SJSA1 (cell line): ENCODE results near the gene CDC5L. TPM values are rescaled to one million over a fixed set of nuclear protein-coding genes. Genes with fewer than 3 reads are reported as not detected.

ENCODE experiments used
- DNase-seq, 2 experiments: peaks; one replicate each; pipeline ENCODE4 v3.0.0-alpha.2; 2015 to 2020; ENCODE audit warnings: low spot score in 2 of 2, low read depth in 1 of 2
- H3K27ac ChIP-seq: fragments of 250-450 bp; sonication (Bioruptor Pico); 2 replicates; pipeline ENCODE4 v1.5.1; 2020; ENCODE audit warnings: mild to moderate bottlenecking, moderate library complexity
- H3K27me3 ChIP-seq: fragments of 250-450 bp; sonication (Bioruptor Pico); replicated peaks from 2 replicates; pipeline ENCODE4 v1.5.1; 2020; ENCODE audit warnings: mild to moderate bottlenecking, moderate library complexity
- H3K36me3 ChIP-seq: fragments of 250-450 bp; sonication (Bioruptor Pico); 2 replicates; pipeline ENCODE4 v1.5.1; 2020; ENCODE audit warnings: mild to moderate bottlenecking
- H3K4me1 ChIP-seq: fragments of 250-450 bp; sonication (Bioruptor Pico); replicated peaks from 2 replicates; pipeline ENCODE4 v1.6.1; 2021; ENCODE audit warnings: mild to moderate bottlenecking
- H3K4me3 ChIP-seq: fragments of 250-450 bp; sonication (Bioruptor Pico); 2 replicates; pipeline ENCODE4 v1.5.1; 2020; ENCODE audit warnings: mild to moderate bottlenecking
- H3K9me3 ChIP-seq: fragments of 250-450 bp; sonication (Bioruptor Pico); replicated peaks from 2 replicates; pipeline ENCODE4 v1.5.1; 2020; ENCODE audit warnings: mild to moderate bottlenecking
- total RNA-seq: library from RNA; depleted of rRNA; stranded (reverse); fragments of >200 nt; shearing (Covaris generic); gene quantifications from 2 replicates; pipeline ENCODE4 v1.2.3, GENCODE V29; 2014

CDC5L gene
- total RNA-seq, 1 experiment from 2014 or later, result 41.2 TPM

DNA sequence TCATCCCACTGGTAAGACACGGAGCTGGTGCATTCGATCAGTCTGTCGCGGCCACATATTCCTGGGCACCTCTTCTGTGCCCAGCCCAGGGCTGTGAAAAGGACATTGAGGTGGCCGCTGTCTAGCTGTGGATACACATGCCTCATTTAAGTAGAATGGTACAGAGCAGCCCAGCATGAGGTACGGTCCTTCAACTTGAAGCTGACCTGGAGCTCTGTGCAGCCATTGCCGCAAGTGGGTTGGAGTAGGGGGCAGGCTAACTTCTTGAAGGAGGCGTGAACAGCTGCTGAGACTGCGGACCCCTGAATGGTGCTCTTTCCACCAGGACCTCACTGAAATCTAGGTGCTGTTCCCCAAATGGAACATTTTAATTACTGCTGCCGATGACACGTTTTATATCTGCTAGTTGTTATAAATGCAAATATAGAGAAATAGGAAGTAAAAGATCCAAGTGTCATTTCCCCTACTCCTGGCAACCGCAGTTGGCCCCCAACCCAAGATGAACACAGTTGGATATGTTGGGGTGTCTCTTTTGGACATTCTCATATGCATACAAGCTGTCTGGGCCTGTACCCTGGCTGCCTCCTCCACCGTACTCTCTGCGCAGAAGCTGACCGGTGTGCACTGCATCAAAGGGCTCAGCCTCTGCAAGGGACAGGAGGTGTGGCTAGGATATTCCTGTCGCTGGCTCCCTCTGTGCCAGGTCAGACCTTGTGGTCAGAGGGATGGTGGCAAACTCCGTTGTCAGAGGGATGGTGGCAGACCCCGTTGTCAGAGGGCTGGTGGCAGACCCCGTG, 86.1 kb downstream of the CDC5L start:
- Histone ChIP-seq H3K27me3 (no peaks in the 10 kb centered on the region), H3K9me3 (0 out of 2 replicates have a peak, but pooled peaks cover 4% of the 10 kb centered on the region), H3K4me1 (peaks cover 28% of the 10 kb centered on the region), H3K36me3 (no peaks in the 10 kb centered on the region), H3K27ac (no peak overlapping the region), H3K4me3 (no peak overlapping the region)
- DNase-seq, result no peak

GRCh38 chr6:44474190-44474631, 86.7 kb downstream of the CDC5L start:
- Histone ChIP-seq H3K4me1 (peaks cover 32% of the 10 kb centered on the region), H3K27me3 (no peaks in the 10 kb centered on the region), H3K9me3 (0 out of 2 replicates have a peak, but pooled peaks cover 4% of the 10 kb centered on the region), H3K36me3 (no peaks in the 10 kb centered on the region), H3K4me3 (no peak overlapping the region), H3K27ac (no peak overlapping the region)
- no peak for DNase-seq

DNA sequence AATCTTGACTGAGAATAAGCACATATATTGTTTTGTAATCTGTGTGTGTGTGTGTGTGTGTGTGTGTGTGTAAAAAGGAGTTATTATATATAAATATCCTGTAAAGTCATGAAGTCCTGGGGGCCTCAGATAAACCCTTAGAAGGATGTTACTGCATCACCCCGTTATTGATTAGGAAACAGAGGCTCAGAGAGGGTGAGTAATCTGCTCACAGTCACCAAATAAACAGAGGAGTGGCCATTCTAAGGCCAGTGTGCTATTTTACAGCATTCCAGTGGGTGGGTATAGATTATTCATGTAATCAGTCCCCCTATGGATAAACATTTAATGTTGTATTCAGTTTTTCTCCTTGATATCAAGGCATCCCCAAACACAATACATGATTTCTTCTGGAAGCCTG, 87.1 kb downstream of the CDC5L start:
- Histone ChIP-seq H3K9me3 (0 out of 2 replicates have a peak, but pooled peaks cover 4% of the 10 kb centered on the region), H3K36me3 (no peaks in the 10 kb centered on the region), H3K27me3 (no peaks in the 10 kb centered on the region), H3K4me1 (peaks cover 32% of the 10 kb centered on the region), H3K27ac (no peak overlapping the region), H3K4me3 (no peak overlapping the region)
- no peak for DNase-seq

- H3K4me1 ChIP-seq, result peaks cover 32% of the 10 kb centered on the region
- H3K27me3 ChIP-seq, result no peaks in the 10 kb centered on the region
- H3K27ac ChIP-seq, result no peak overlapping the region
- H3K9me3 ChIP-seq, result 0 out of 2 replicates have a peak, but pooled peaks cover 4% of the 10 kb centered on the region
- DNase-seq, result no peak
- H3K36me3 ChIP-seq, result no peaks in the 10 kb centered on the region
- no peak overlapping the region for H3K4me3 ChIP-seq
Observed at GRCh38 chr6:44475417-44475778, 87.9 kb downstream of the CDC5L start.

- Histone ChIP-seq H3K4me1 (peaks cover 32% of the 10 kb centered on the region), H3K27me3 (no peaks in the 10 kb centered on the region), H3K9me3 (0 out of 2 replicates have a peak, but pooled peaks cover 4% of the 10 kb centered on the region), H3K27ac (peak overlapping the region; percentile 69), H3K4me3 (no peak overlapping the region), H3K36me3 (no peaks in the 10 kb centered on the region)
- DNase-seq, result peak; percentile 80 to 81
Observed at GRCh38 chr6:44475779-44476434, 88.4 kb downstream of the CDC5L start.

DNA sequence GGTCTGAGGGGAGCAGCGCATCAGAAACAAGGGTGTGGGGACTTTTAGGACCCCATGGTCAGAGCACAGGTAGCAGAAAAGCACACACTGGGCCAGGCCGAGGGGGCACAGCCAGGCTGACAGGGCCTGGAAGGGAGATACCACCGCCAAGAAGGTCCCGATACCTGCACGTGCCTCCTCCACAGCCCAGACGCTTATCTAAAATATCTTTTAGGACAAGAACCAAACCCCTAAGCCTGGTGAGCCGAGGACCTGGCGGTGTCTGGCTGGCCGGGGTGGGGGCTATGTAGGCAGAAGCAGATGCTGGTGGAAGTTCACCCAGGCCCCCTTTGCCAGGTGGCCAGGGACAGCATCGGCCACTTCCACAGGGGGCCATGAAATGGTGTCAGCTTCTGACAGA, 89.3 kb downstream of the CDC5L start:
- no peak for DNase-seq
- Histone ChIP-seq H3K4me1 (peaks cover 32% of the 10 kb centered on the region), H3K4me3 (no peak overlapping the region), H3K27ac (no peak overlapping the region), H3K36me3 (no peaks in the 10 kb centered on the region), H3K9me3 (0 out of 2 replicates have a peak, but pooled peaks cover 4% of the 10 kb centered on the region), H3K27me3 (no peaks in the 10 kb centered on the region)

- no peak for DNase-seq
- Histone ChIP-seq H3K4me3 (no peak overlapping the region), H3K27ac (no peak overlapping the region), H3K4me1 (peaks cover 32% of the 10 kb centered on the region), H3K9me3 (0 out of 2 replicates have a peak, but pooled peaks cover 4% of the 10 kb centered on the region), H3K36me3 (no peaks in the 10 kb centered on the region), H3K27me3 (no peaks in the 10 kb centered on the region)
Observed at GRCh38 chr6:44477293-44477894, 89.9 kb downstream of the CDC5L start.

- Histone ChIP-seq H3K4me1 (peaks cover 32% of the 10 kb centered on the region), H3K27me3 (no peaks in the 10 kb centered on the region), H3K36me3 (no peaks in the 10 kb centered on the region)
Observed at GRCh38 chr6:44478158-44478557, 90.7 kb downstream of the CDC5L start.

DNA sequence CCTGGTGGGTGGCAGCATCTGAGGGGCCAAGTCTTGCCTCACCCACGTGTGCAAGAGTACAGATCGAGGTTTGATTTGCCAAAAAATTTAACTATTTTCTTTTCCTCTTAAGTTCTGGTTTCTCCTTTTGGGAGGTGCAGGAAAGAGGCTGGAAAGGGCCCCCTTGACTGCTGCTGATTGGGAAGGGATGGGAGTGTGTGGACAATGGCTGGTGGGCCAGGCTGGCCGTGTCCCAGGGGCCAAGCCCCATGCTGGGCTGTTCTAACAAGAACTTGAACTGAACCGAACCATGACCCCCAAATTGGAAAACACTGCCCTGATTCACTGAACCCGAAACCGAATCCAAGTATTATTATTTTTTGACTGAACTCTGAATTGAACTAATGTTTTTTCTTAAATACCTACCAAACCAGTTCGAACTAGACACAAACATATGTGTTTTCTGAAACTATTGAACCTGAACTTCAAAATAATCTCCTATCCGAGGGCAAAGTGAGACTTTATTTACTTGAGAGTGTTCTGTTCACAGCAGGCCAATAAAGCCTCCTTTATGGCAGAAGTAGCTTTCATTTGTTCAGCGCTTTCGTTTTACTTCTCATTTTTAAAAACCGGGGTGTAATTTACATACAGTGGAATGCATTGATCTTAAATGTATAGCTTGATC, 91.2 kb downstream of the CDC5L start:
- H3K4me1 ChIP-seq, result peaks cover 32% of the 10 kb centered on the region
- H3K9me3 ChIP-seq, result 0 out of 2 replicates have a peak, but pooled peaks cover 4% of the 10 kb centered on the region
- H3K27me3 ChIP-seq, result no peaks in the 10 kb centered on the region
- no peak overlapping the region for H3K4me3 ChIP-seq
- no peaks in the 10 kb centered on the region for H3K36me3 ChIP-seq
- H3K27ac ChIP-seq, result no peak overlapping the region
- no peak for DNase-seq

More at GRCh38 chr6:44478158-44478557, 90.7 kb downstream of the CDC5L start:
- Histone ChIP-seq H3K4me3 (no peak overlapping the region), H3K27ac (no peak overlapping the region), H3K9me3 (0 out of 2 replicates have a peak, but pooled peaks cover 4% of the 10 kb centered on the region)
- DNase-seq, result no peak

DNA sequence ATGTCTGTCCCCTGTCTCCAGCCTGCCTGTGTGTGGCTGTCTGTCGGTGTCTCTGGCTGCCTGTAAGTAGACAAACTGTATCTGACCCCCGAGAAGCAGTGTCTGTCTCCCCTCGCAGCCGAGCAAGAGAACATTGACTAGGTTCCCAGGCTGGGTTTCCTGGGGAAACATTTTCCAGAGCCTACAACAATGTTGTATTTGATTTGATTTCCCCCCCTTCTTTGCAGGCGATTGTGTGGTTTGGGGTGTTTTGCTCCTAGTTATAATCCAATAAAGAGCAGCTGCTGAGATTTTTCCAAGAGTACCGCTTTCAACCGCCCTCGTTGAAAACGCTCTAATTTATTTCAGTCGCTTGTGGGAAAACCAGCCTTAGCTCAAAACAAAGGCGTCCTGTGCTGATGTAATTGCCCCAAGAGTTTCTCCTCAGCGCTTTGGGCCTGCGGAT, 92.6 kb downstream of the CDC5L start:
- no peaks in the 10 kb centered on the region for H3K27me3 ChIP-seq
- peaks cover 28% of the 10 kb centered on the region for H3K4me1 ChIP-seq
- H3K4me3 ChIP-seq, result no peak overlapping the region
- H3K36me3 ChIP-seq, result no peaks in the 10 kb centered on the region
- no peak overlapping the region for H3K27ac ChIP-seq
- DNase-seq, result no peak
- H3K9me3 ChIP-seq, result 0 out of 2 replicates have a peak, but pooled peaks cover 4% of the 10 kb centered on the region

- H3K9me3 ChIP-seq, result 0 out of 2 replicates have a peak, but pooled peaks cover 4% of the 10 kb centered on the region
- peaks cover 19% of the 10 kb centered on the region for H3K4me1 ChIP-seq
- no peak for DNase-seq
- H3K4me3 ChIP-seq, result no peak overlapping the region
- no peak overlapping the region for H3K27ac ChIP-seq
- H3K36me3 ChIP-seq, result no peaks in the 10 kb centered on the region
- H3K27me3 ChIP-seq, result no peaks in the 10 kb centered on the region
Observed at GRCh38 chr6:44481056-44481455, 93.5 kb downstream of the CDC5L start.

- Histone ChIP-seq H3K4me1 (peaks cover 15% of the 10 kb centered on the region), H3K9me3 (no peaks in the 10 kb centered on the region), H3K27me3 (no peaks in the 10 kb centered on the region), H3K36me3 (no peaks in the 10 kb centered on the region), H3K4me3 (no peak overlapping the region), H3K27ac (no peak overlapping the region)
- DNase-seq, result no peak
Observed at GRCh38 chr6:44481760-44482159, 94.3 kb downstream of the CDC5L start.

DNA sequence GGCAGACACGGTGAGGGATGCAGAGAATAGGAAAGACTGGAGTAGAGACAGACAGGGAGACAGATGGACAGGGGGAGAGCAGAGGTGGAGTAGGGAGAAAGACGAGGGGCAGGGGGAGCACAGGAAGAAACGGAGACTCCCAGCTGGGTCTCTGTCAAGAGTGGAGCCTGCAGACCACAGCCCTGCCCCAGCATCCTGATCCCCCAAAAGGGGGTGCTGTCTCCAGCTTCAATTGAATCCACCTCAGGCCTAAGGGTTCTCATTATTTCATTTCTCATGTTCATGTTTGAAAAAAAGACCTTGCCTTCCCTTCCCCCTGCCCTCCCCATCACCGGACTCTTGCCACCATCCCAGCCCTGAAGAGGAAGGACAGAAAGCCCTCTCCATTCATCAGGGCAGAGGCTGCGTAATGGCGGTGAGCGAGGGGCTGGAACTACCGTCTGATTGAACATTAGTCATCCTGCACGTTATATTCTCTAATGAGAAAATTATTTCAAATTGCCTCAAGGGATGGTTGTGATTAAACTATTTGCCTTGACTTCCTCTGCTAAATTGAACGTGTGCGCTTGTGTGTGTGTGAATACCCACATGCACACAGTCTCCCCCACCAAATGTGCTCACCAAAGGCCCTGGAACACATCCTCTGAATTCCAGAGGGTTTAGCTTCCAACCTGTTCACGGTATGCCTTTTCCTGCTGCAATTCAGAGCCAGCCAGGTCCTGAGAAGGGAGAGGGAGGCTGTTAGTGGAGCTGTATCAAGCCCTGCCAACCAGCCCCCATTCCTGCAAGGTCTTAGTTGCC, 98.3 kb downstream of the CDC5L start:
- no peak overlapping the region for H3K27ac ChIP-seq
- H3K36me3 ChIP-seq, result no peaks in the 10 kb centered on the region
- no peak for DNase-seq
- H3K4me3 ChIP-seq, result no peak overlapping the region
- H3K9me3 ChIP-seq, result no peaks in the 10 kb centered on the region
- H3K27me3 ChIP-seq, result no peaks in the 10 kb centered on the region
- H3K4me1 ChIP-seq, result peaks cover 18% of the 10 kb centered on the region
